ENCODE results near the gene FUT2. TPM values are rescaled to one million over a fixed set of nuclear protein-coding genes. Genes with fewer than 3 reads are reported as not detected.

The FUT2 gene
- total RNA-seq, 4 donors from 2014 or later = 0.44 TPM; not detected in 3

DNA sequence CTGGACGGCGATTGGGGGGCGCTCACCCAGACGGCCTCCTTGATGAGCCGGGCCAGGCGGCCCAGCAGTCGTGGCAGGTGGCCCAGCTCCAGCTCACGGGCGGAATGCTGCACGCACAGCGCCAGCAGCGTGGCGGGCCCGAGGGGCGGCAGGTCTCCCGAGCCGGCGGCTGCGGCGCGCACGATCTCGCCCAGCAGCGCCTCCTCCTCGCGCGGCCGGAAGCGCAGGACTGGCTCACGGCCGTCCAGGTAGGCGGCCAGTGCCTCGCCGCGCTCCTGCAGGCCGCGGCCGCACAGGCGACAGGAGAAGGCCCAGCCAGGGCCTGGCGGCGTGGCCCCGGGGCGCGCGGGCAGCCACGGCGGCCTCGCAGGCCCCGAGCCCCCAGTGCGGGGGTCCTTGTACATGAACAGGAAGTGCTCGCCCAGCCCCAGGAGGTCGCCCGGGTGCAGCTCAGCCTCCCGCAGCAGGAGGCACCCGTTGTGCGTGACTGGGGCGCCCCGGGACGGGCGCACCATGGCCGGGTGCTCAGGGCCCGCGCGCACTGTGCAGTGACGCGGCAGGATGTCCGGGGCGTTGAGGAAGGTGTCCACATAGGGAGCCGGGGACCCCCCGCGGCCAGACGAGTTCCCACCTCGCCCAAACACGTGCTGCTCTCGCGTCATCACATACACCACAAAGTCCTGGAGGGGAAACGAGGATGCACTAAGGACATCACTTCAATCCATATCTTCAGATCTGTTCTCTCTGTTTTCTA, 33.3 kb downstream of the FUT2 start:
- Histone ChIP-seq H3K9me3 (no peaks in the 10 kb centered on the region), H3K4me1 (peaks cover 0 to 17% (median 8%) of the 10 kb centered on the region in 4 donors), H3K27ac (peak overlapping the region in 1 of 4 donors; percentile 56), H3K27me3 (no peaks in the 10 kb centered on the region), H3K36me3 (peaks cover 0 to 4% (median 0%) of the 10 kb centered on the region in 3 donors), H3K4me3 (peak overlapping the region in 2 of 4 donors; percentile 23 to 24)
- no peak for TF ChIP-seq POLR2A (IDR thresholded peaks at IDR 0.05)
- TF ChIP-seq, protein P1, sequence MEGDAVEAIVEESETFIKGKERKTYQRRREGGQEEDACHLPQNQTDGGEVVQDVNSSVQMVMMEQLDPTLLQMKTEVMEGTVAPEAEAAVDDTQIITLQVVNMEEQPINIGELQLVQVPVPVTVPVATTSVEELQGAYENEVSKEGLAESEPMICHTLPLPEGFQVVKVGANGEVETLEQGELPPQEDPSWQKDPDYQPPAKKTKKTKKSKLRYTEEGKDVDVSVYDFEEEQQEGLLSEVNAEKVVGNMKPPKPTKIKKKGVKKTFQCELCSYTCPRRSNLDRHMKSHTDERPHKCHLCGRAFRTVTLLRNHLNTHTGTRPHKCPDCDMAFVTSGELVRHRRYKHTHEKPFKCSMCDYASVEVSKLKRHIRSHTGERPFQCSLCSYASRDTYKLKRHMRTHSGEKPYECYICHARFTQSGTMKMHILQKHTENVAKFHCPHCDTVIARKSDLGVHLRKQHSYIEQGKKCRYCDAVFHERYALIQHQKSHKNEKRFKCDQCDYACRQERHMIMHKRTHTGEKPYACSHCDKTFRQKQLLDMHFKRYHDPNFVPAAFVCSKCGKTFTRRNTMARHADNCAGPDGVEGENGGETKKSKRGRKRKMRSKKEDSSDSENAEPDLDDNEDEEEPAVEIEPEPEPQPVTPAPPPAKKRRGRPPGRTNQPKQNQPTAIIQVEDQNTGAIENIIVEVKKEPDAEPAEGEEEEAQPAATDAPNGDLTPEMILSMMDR (IDR thresholded peaks at IDR 0.05) = no peak
- DNase-seq (ENCODE audit: low spot score in 2 of 2) = no peak
- WGBS, 2 donors = 61 to 74% methylated on average over 47 to 60 of the region's 77 CpGs

DNA sequence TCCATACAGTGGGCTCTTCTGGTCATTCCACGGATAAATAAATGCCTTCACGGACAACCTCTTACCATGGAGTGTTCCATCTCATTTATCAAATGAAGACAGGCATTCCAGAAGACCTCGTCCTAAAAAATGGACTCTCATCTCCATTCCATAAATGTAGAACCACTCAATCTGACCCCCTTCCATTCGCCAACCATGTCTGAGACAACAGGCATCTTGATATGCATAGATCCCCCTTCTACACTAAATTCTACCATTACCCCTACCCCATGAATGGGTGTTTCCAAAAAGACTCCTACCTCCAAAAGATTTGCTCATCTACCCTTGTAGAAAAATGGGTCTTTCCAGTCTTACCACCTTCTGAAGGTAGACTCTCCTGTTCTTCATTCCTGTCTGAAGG, 35.7 kb downstream of the FUT2 start:
- DNase-seq (ENCODE audit: low spot score in 2 of 2) = no peak
- H3K27me3 ChIP-seq = peaks cover 0 to 5% of the 10 kb centered on the region in 2 donors
- WGBS, 2 donors = 91 to 93% methylated on average over 4 of the region's 4 CpGs
- TF ChIP-seq EP300 (IDR thresholded peaks at IDR 0.05) (no peak), POLR2A (IDR thresholded peaks at IDR 0.05) (no peak)
- TF ChIP-seq, protein P1 (IDR thresholded peaks at IDR 0.05) = no peak
- H3K36me3 ChIP-seq = peaks cover 0 to 10% (median 0%) of the 10 kb centered on the region in 3 donors
- no peak overlapping the region for H3K4me3 ChIP-seq
- H3K4me1 ChIP-seq = no peaks in the 10 kb centered on the region
- no peak overlapping the region for H3K27ac ChIP-seq
- no peaks in the 10 kb centered on the region for H3K9me3 ChIP-seq

DNA sequence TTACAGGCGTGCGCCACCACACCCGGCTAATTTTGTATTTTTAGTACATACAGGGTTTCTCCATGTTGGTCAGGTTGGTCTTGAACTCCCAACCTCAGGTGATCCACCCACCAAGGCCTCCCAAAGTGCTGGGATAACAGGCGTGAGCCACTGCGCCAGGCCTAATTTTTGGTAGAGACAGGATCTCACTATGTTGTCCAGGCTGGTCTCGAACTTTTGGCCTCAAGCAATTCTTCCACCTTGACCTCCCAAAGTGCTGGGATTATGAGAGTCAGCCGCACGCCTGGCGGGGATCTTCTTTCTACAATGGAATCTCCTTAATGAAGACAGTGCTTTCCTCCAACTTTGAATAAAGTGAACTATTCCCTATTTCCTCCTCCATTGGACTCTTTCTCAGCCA, 38.9 kb downstream of the FUT2 start:
- 94 to 98% methylated on average over 9 of the region's 9 CpGs for WGBS, 2 donors
- TF ChIP-seq, protein P1 (IDR thresholded peaks at IDR 0.05) = no peak
- TF ChIP-seq POLR2A (IDR thresholded peaks at IDR 0.05) = no peak
- no peak for TF ChIP-seq EP300 (IDR thresholded peaks at IDR 0.05)

DNA sequence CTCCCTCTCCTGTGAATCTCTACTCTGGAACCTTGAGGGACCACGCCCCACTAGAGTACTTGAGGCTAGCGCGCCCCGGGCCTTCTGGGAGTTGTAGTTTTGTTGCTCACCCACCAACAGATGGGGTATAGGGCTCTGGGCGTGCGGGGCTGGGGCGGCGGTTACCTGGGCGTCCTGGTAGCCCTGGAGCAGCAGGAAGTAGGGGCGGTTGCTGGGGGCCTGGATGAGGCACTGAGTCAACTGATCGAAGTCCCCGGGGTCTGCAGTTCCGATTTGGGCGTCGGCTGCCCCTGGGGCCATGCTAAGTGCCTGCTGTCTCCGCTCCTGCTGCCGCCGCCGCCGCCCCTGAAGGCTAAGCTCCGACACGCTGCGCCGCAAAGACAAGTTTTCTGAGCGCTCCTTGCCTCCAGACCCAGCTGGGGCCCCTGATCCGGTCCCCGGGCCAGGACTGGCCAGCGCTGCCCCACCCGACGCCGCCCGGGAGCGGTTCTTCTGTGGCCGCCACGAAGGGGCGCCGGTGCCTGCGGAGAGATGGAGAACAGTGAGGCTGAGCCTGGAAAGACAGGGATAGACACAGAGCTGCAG, 39.4 kb downstream of the FUT2 start:
- WGBS, 2 donors = 49 to 54% methylated on average over 23 to 36 of the region's 38 CpGs
- no peak for DNase-seq (ENCODE audit: low spot score in 2 of 2)
- Histone ChIP-seq H3K9me3 (no peaks in the 10 kb centered on the region), H3K4me3 (no peak overlapping the region), H3K36me3 (peaks cover 0 to 6% (median 0%) of the 10 kb centered on the region in 3 donors), H3K4me1 (peaks cover 0 to 19% (median 13%) of the 10 kb centered on the region in 4 donors), H3K27ac (no peak overlapping the region), H3K27me3 (peaks cover 0 to 5% of the 10 kb centered on the region in 2 donors)
- TF ChIP-seq POLR2A (IDR thresholded peaks at IDR 0.05) (no peak), EP300 (IDR thresholded peaks at IDR 0.05) (no peak)
- TF ChIP-seq, protein P1 (IDR thresholded peaks at IDR 0.05) = no peak

More for the DNA sequence above, 38.9 kb downstream of the FUT2 start:
- Histone ChIP-seq H3K27me3 (peaks cover 0 to 5% of the 10 kb centered on the region in 2 donors), H3K9me3 (no peaks in the 10 kb centered on the region), H3K4me3 (no peak overlapping the region), H3K36me3 (peaks cover 0 to 6% (median 0%) of the 10 kb centered on the region in 3 donors), H3K27ac (no peak overlapping the region), H3K4me1 (peaks cover 0 to 17% (median 10%) of the 10 kb centered on the region in 4 donors)
- no peak for DNase-seq (ENCODE audit: low spot score in 2 of 2)
